ENCODE measurements around the gene CPSF2. TPM values are rescaled to one million over a fixed set of nuclear protein-coding genes. Genes with fewer than 3 reads are reported as not detected.

The CPSF2 gene
- total and polyA plus RNA-seq, 10 of the 15 experiments (the other 5 are each of a cell fraction or from before 2014, with no cell fraction given): 18.2 to 71.8 (median 47.0) TPM

DNA sequence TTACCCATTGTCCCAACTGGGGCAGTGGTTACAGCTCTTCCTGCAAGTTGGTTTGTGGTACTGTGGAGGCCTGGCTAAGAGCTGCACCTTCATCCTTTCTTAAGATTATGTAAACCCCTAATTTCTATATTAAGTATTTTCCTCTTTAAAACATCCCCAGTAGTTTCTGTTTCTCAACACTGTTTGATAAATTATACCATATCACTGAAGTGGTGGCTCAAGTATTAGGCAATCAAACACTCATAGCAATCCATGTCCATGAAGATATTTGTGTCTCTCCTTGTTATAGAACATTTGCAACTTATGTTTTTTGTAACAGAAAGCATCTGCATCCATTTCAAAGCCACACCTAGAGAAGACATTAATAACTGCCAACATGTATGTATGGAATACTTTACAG lies 47.2 kb upstream of the CPSF2 start:
- Histone ChIP-seq H3K4me1 (ENCODE audit: control insufficient read depth, insufficient read depth, low read length) (no peaks in the 10 kb centered on the region), H4K20me1 (ENCODE audit: control insufficient read depth, insufficient read depth) (no peaks in the 10 kb centered on the region), H3K27ac (ENCODE audit: control insufficient read depth, insufficient read depth) (no peak overlapping the region), H3K4me2 (ENCODE audit: control insufficient read depth, insufficient read depth) (no peak overlapping the region), H3K79me2 (ENCODE audit: control insufficient read depth, insufficient read depth, low read length) (no peaks in the 10 kb centered on the region), H3K4me3 (no peak overlapping the region), H3K36me3 (ENCODE audit: control insufficient read depth in 2 of 2, insufficient read depth in 2 of 2, low read length in 1 of 2) (peaks cover 0 to 6% of the 10 kb centered on the region in 2 experiments; a peak in 2 of 4 replicates), H2AFZ (ENCODE audit: control insufficient read depth, low read depth, low read length) (no peak overlapping the region), H3K27me3 (replicated peaks in 1 of 2; ENCODE audit: control insufficient read depth in 2 of 2, insufficient read depth in 2 of 2, low read length in 1 of 2) (no peaks in the 10 kb centered on the region), H3K9ac (ENCODE audit: control insufficient read depth, insufficient read depth, low read length) (no peak overlapping the region), H3K9me3 (replicated peaks; ENCODE audit: control insufficient read depth, insufficient read depth, low read length) (no peaks in the 10 kb centered on the region)
- ATAC-seq (no peak), FAIRE-seq (no peak), DNase-seq (ENCODE audit: low read depth, low spot score) (no peak)
- in situ Hi-C loops (cut with MboI): no loop called here
- intact Hi-C loops (cut with micrococcal nuclease; ENCODE audit: unreplicated experiment): no loop called here
- ChIA-PET RAD21 (ENCODE audit: unreplicated experiment) (no interaction called here), SMC1A (ENCODE audit: uncharacterized antibody, unreplicated experiment) (interaction anchor here (1.2 kb wide), 1 partner anchor 9 kb away, joined by 3 read pairs; no protein-coding TSS in a partner anchor), POLR2A (interaction anchor here (0.5 kb wide), 1 partner anchor 668 kb away, joined by 3 read pairs; no protein-coding TSS in a partner anchor), CTCF (no interaction called here)
- no peak for TF ChIP-seq SREBF1 (IDR thresholded peaks at IDR 0.05; ENCODE audit: low read length)
- TF ChIP-seq NFXL1 (IDR thresholded peaks at IDR 0.05; ENCODE audit: borderline replicate concordance): no peak
- no peak for TF ChIP-seq CEBPB (IDR thresholded peaks at IDR 0.05; ENCODE audit: borderline replicate concordance in 1 of 2, low read depth in 2 of 2, low read length in 2 of 2)
- no peak for TF ChIP-seq ZNF622 (IDR thresholded peaks at IDR 0.05)
- no peak for TF ChIP-seq STAT1 (conservative IDR thresholded peaks at IDR 0.05)
- no peak for TF ChIP-seq FOXM1 (IDR thresholded peaks at IDR 0.05; ENCODE audit: low read depth, low read length)
- BruUV-seq (replicated peaks): no TSS peak

DNA sequence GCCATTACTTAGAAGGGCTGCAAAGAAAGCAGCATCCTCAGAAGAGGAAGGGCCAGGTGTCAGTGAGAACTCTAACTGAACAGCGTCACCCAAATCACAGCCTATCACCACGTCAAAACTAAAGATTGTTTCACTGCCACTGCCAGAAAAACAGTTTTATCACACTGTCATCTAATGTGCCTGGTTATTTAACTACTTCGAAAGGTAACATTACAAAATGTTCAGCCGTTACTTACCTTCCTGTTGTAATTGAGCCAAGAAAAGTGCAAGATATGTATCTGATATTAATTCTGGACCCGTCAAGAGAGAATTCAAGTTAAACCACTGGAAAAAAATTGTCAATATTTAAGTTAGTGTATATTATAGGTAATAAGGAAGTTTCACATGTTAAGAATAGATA lies 33.3 kb upstream of the CPSF2 start:
- BruUV-seq (replicated peaks): no TSS peak
- ChIA-PET CTCF (interaction anchor here (0.5 to 4.0 kb wide), 3 partner anchors 18 to 637 kb away, joined by 3 to 15 read pairs (median 4); partner anchors contain the start of gene ATXN3), POLR2A (no interaction called here), RAD21 (ENCODE audit: unreplicated experiment) (no interaction called here), SMC1A (ENCODE audit: uncharacterized antibody, unreplicated experiment) (interaction anchor here (0.7 kb wide), 1 partner anchor 83 kb away, joined by 6 read pairs; no protein-coding TSS in a partner anchor)
- FAIRE-seq (no peak), ATAC-seq (no peak), DNase-seq (ENCODE audit: low read depth, low spot score) (no peak)
- no peaks in the 10 kb centered on the region for H3K9me3 ChIP-seq (replicated peaks; ENCODE audit: control insufficient read depth, insufficient read depth, low read length)
- H3K9ac ChIP-seq (ENCODE audit: control insufficient read depth, insufficient read depth, low read length): no peak overlapping the region
- H3K27ac ChIP-seq (ENCODE audit: control insufficient read depth, insufficient read depth): no peak overlapping the region
- H2AFZ ChIP-seq (ENCODE audit: control insufficient read depth, low read depth, low read length): no peak overlapping the region
- intact Hi-C loops (cut with micrococcal nuclease; ENCODE audit: unreplicated experiment) (no loop called here), in situ Hi-C loops (cut with MboI) (no loop called here)
- WGBS (ENCODE audit: insufficient coverage, insufficient replicate concordance, low lambda C conversion rate, missing lambda C conversion rate): 100% methylated on average over 5 of the region's 5 CpGs
- no peaks in the 10 kb centered on the region for H3K4me1 ChIP-seq (ENCODE audit: control insufficient read depth, insufficient read depth, low read length)
- no peaks in the 10 kb centered on the region for H3K27me3 ChIP-seq (replicated peaks in 1 of 2; ENCODE audit: control insufficient read depth in 2 of 2, insufficient read depth in 2 of 2, low read length in 1 of 2)
- H4K20me1 ChIP-seq (ENCODE audit: control insufficient read depth, insufficient read depth): no peaks in the 10 kb centered on the region
- no peak overlapping the region for H3K4me3 ChIP-seq
- H3K79me2 ChIP-seq (ENCODE audit: control insufficient read depth, insufficient read depth, low read length): no peaks in the 10 kb centered on the region
- peaks cover 0 to 9% of the 10 kb centered on the region in 2 experiments; a peak in 2 of 4 replicates for H3K36me3 ChIP-seq (ENCODE audit: control insufficient read depth in 2 of 2, insufficient read depth in 2 of 2, low read length in 1 of 2)
- H3K4me2 ChIP-seq (ENCODE audit: control insufficient read depth, insufficient read depth): no peak overlapping the region
- TF ChIP-seq ZZZ3 (IDR thresholded peaks at IDR 0.05; ENCODE audit: control insufficient read depth, insufficient read length, low read depth) (no peak), MEF2B (IDR thresholded peaks at IDR 0.05; ENCODE audit: partially characterized antibody, poor library complexity, severe bottlenecking) (no peak), ZNF622 (IDR thresholded peaks at IDR 0.05) (no peak), TCF7 (IDR thresholded peaks at IDR 0.05; ENCODE audit: borderline replicate concordance) (no peak), SIN3A (IDR thresholded peaks at IDR 0.05; ENCODE audit: low read depth, low read length) (no peak), HDGF (IDR thresholded peaks at IDR 0.05) (no peak), SIX5 (IDR thresholded peaks at IDR 0.05; ENCODE audit: low read depth, low read length, severe bottlenecking) (no peak)
- TF ChIP-seq, protein P1, sequence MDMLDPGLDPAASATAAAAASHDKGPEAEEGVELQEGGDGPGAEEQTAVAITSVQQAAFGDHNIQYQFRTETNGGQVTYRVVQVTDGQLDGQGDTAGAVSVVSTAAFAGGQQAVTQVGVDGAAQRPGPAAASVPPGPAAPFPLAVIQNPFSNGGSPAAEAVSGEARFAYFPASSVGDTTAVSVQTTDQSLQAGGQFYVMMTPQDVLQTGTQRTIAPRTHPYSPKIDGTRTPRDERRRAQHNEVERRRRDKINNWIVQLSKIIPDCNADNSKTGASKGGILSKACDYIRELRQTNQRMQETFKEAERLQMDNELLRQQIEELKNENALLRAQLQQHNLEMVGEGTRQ (IDR thresholded peaks at IDR 0.05; ENCODE audit: borderline replicate concordance, low read depth, low read length): no peak
- TF ChIP-seq, protein P2, sequence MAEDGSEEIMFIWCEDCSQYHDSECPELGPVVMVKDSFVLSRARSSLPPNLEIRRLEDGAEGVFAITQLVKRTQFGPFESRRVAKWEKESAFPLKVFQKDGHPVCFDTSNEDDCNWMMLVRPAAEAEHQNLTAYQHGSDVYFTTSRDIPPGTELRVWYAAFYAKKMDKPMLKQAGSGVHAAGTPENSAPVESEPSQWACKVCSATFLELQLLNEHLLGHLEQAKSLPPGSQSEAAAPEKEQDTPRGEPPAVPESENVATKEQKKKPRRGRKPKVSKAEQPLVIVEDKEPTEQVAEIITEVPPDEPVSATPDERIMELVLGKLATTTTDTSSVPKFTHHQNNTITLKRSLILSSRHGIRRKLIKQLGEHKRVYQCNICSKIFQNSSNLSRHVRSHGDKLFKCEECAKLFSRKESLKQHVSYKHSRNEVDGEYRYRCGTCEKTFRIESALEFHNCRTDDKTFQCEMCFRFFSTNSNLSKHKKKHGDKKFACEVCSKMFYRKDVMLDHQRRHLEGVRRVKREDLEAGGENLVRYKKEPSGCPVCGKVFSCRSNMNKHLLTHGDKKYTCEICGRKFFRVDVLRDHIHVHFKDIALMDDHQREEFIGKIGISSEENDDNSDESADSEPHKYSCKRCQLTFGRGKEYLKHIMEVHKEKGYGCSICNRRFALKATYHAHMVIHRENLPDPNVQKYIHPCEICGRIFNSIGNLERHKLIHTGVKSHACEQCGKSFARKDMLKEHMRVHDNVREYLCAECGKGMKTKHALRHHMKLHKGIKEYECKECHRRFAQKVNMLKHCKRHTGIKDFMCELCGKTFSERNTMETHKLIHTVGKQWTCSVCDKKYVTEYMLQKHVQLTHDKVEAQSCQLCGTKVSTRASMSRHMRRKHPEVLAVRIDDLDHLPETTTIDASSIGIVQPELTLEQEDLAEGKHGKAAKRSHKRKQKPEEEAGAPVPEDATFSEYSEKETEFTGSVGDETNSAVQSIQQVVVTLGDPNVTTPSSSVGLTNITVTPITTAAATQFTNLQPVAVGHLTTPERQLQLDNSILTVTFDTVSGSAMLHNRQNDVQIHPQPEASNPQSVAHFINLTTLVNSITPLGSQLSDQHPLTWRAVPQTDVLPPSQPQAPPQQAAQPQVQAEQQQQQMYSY (CRISPR knock-in tag; IDR thresholded peaks at IDR 0.05): no peak

Data from GM12878 (cell line).